Suprapubic skin (tissue), 4 donors: ENCODE data around the gene FAM241B. TPM values are rescaled to one million over a fixed set of nuclear protein-coding genes. Genes with fewer than 3 reads are reported as not detected.

Source experiments
- DNase-seq, 2 donors: peaks; one replicate each; pipeline ENCODE4 v3.0.0-alpha.2; 2019; ENCODE audit warnings: low spot score in 2 of 2
- H3K27ac ChIP-seq: fragments of 200-600 bp; sonication (generic); one replicate; pipeline ENCODE4 v1.5.1; 2019
- H3K27me3 ChIP-seq: fragments of 200-600 bp; sonication (generic); one replicate; pipeline ENCODE4 v1.5.1; 2019
- H3K36me3 ChIP-seq: fragments of 200-600 bp; sonication (generic); one replicate; pipeline ENCODE4 v1.5.1; 2019
- H3K4me1 ChIP-seq: fragments of 200-600 bp; sonication (generic); one replicate; pipeline ENCODE4 v1.5.1; 2019
- H3K4me3 ChIP-seq: fragments of 200-600 bp; sonication (generic); one replicate; pipeline ENCODE4 v1.5.1; 2019; ENCODE audit warnings: mild to moderate bottlenecking
- H3K9me3 ChIP-seq: fragments of 200-600 bp; sonication (generic); one replicate; pipeline ENCODE4 v1.5.1; 2019
- CTCF ChIP-seq, 2 donors: fragments of 200-600 bp in 1 of 2; fragments of 450-650 bp in 1 of 2; sonication (generic) in 1 of 2; IDR thresholded peaks; one replicate each; pipeline ENCODE4 v1.5.1; 2016 to 2019; ENCODE audit warnings: antibody characterized with exemption in 2 of 2, mild to moderate bottlenecking in 1 of 2, moderate library complexity in 1 of 2
- EP300 ChIP-seq: sonication (generic); formaldehyde crosslinking; IDR thresholded peaks from one replicate; pipeline ENCODE4 v1.6.1; 2017; ENCODE audit warnings: antibody characterized with exemption
- POLR2A ChIP-seq, 2 donors: fragments of 450-650 bp; IDR thresholded peaks; one replicate each; pipeline ENCODE4 v1.6.1; 2017; ENCODE audit warnings: antibody characterized with exemption in 2 of 2, mild to moderate bottlenecking in 2 of 2, moderate library complexity in 2 of 2
- POLR2AphosphoS5 ChIP-seq, 3 donors: sonication (generic); formaldehyde crosslinking; IDR thresholded peaks; one replicate each; pipeline ENCODE4 v1.6.1; 2017; ENCODE audit warnings: antibody characterized with exemption in 3 of 3
- WGBS: methylation state at CpG from one replicate; pipeline ENCODE4 v1.1.5; 2018; 5-methylcytosine and 5-hydroxymethylcytosine counted together
- total RNA-seq, 4 donors: library from RNA; depleted of rRNA; stranded (reverse); fragments of >200 nt; gene quantifications; one replicate each; pipeline ENCODE4 v1.1.0, GENCODE V29; 2016

FAM241B gene
- total RNA-seq, 4 donors from 2014 or later, result 0.49 to 4.3 (median 2.5) TPM

GRCh38 chr10:69656742-69657269 is 26.8 kb downstream of the FAM241B start:
- WGBS, result 41% methylated on average over 5 of the region's 5 CpGs
- no peak for TF ChIP-seq CTCF (IDR thresholded peaks at IDR 0.05)
- no peak for TF ChIP-seq POLR2AphosphoS5 (IDR thresholded peaks at IDR 0.05)
- TF ChIP-seq POLR2A (IDR thresholded peaks at IDR 0.05), result no peak
- TF ChIP-seq EP300, result no peak
- Histone ChIP-seq H3K36me3 (no peaks in the 10 kb centered on the region), H3K27ac (no peak overlapping the region), H3K9me3 (no peaks in the 10 kb centered on the region), H3K4me3 (no peak overlapping the region), H3K27me3 (peaks cover 21% of the 10 kb centered on the region), H3K4me1 (no peaks in the 10 kb centered on the region)
- DNase-seq, result no peak

- no peak for TF ChIP-seq CTCF (IDR thresholded peaks at IDR 0.05)
- no peak for TF ChIP-seq POLR2AphosphoS5 (IDR thresholded peaks at IDR 0.05)
- no peak for TF ChIP-seq POLR2A (IDR thresholded peaks at IDR 0.05)
- no peak for TF ChIP-seq EP300
- Histone ChIP-seq H3K9me3 (no peaks in the 10 kb centered on the region), H3K4me3 (no peak overlapping the region), H3K27me3 (peaks cover 20% of the 10 kb centered on the region), H3K4me1 (no peaks in the 10 kb centered on the region), H3K36me3 (no peaks in the 10 kb centered on the region), H3K27ac (no peak overlapping the region)
- no peak for DNase-seq
- WGBS, result 32% methylated on average over 8 of the region's 8 CpGs
Measured at GRCh38 chr10:69657430-69657829, 27.4 kb downstream of the FAM241B start.

- Histone ChIP-seq H3K27me3 (peaks cover 23% of the 10 kb centered on the region), H3K4me3 (no peak overlapping the region), H3K27ac (no peak overlapping the region), H3K36me3 (no peaks in the 10 kb centered on the region), H3K9me3 (no peaks in the 10 kb centered on the region), H3K4me1 (no peaks in the 10 kb centered on the region)
- WGBS, result 71% methylated on average over 10 of the region's 10 CpGs
- no peak for DNase-seq
- TF ChIP-seq POLR2AphosphoS5 (IDR thresholded peaks at IDR 0.05) (no peak), CTCF (IDR thresholded peaks at IDR 0.05) (no peak), EP300 (no peak)
Measured at GRCh38 chr10:69657866-69658265, 27.8 kb downstream of the FAM241B start.

- no peak for DNase-seq
- Histone ChIP-seq H3K4me1 (no peaks in the 10 kb centered on the region), H3K27me3 (peaks cover 26% of the 10 kb centered on the region), H3K27ac (no peak overlapping the region), H3K4me3 (no peak overlapping the region), H3K36me3 (no peaks in the 10 kb centered on the region), H3K9me3 (no peaks in the 10 kb centered on the region)
- WGBS, result 62% methylated on average over 13 of the region's 13 CpGs
- TF ChIP-seq CTCF (IDR thresholded peaks at IDR 0.05) (no peak), EP300 (no peak), POLR2AphosphoS5 (IDR thresholded peaks at IDR 0.05) (no peak), POLR2A (IDR thresholded peaks at IDR 0.05) (no peak)
Measured at GRCh38 chr10:69659241-69660038, 29.4 kb downstream of the FAM241B start.

- no peak for TF ChIP-seq POLR2A (IDR thresholded peaks at IDR 0.05)
- no peak for TF ChIP-seq CTCF (IDR thresholded peaks at IDR 0.05)
- no peak for TF ChIP-seq EP300
- TF ChIP-seq POLR2AphosphoS5 (IDR thresholded peaks at IDR 0.05), result no peak
- 37% methylated on average over 3 of the region's 6 CpGs for WGBS
- no peaks in the 10 kb centered on the region for H3K9me3 ChIP-seq
Measured at GRCh38 chr10:69660296-69660695, 30.2 kb downstream of the FAM241B start.

More at GRCh38 chr10:69660296-69660695, 30.2 kb downstream of the FAM241B start:
- Histone ChIP-seq H3K4me1 (no peaks in the 10 kb centered on the region), H3K36me3 (no peaks in the 10 kb centered on the region), H3K4me3 (no peak overlapping the region), H3K27ac (no peak overlapping the region), H3K27me3 (peaks cover 26% of the 10 kb centered on the region)
- DNase-seq, result no peak
